Muscle layer of duodenum (tissue), 2 donors: ENCODE data around the gene MAGEH1.
"Not testable (repeated sequence)": the region's sequence is repeated elsewhere in the genome, so short reads cannot be mapped to it uniquely, and the experiment has no call there.

Experiments
- H3K27ac ChIP-seq: one replicate; pipeline ENCODE4 v1.7.0; 2013; ENCODE audit warnings: mild to moderate bottlenecking, low read length
- H3K27me3 ChIP-seq: one replicate; pipeline ENCODE4 v1.7.0; 2013; ENCODE audit warnings: low read depth, mild to moderate bottlenecking, control low read depth, low read length
- H3K36me3 ChIP-seq, 2 donors: one replicate each; pipeline ENCODE4 v1.7.0; 2013; ENCODE audit warnings: low read length in 2 of 2, control low read depth in 1 of 2, mild to moderate bottlenecking in 1 of 2; ENCODE audit not compliant: insufficient read depth in 2 of 2, control insufficient read depth in 1 of 2
- H3K4me1 ChIP-seq, 2 donors: one replicate each; pipeline ENCODE4 v1.7.0; 2013; ENCODE audit warnings: low read length in 2 of 2, mild to moderate bottlenecking in 2 of 2, control low read depth in 1 of 2, moderate library complexity in 1 of 2; ENCODE audit not compliant: insufficient read depth in 2 of 2, control insufficient read depth in 1 of 2
- H3K4me3 ChIP-seq, 2 donors: one replicate each; pipeline ENCODE4 v1.7.0; 2013; ENCODE audit warnings: low read length in 2 of 2, low read depth in 1 of 2, mild to moderate bottlenecking in 1 of 2
- H3K9me3 ChIP-seq, 2 donors: one replicate each; pipeline ENCODE4 v1.7.0; 2013; ENCODE audit warnings: low read length in 2 of 2, control low read depth in 1 of 2, mild to moderate bottlenecking in 1 of 2; ENCODE audit not compliant: control insufficient read depth in 1 of 2
- donor health status: healthy.

MAGEH1 gene

DNA sequence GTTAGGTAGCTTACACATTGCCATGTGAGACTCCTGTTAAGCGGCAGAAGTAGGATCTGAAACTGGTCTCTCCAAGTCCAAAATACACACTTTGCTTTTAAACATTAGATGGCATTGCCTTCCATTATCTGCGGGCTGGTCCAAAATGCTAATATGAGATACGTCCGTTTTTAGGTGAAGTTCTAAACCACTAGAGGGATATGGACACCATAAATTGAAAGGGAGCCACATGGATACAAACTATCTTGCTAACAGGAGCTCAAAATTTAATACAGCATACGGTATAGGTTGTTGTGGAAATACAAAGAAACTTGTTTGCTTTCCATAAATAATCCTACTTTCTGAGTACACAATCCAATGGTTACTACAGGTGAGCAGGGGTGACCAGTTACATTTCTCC, 13.9 kb downstream of the MAGEH1 start:
- H3K9me3 ChIP-seq, H3K27me3 ChIP-seq, H3K4me3 ChIP-seq, H3K36me3 ChIP-seq, H3K4me1 ChIP-seq, H3K27ac ChIP-seq: not testable (repeated sequence)

DNA sequence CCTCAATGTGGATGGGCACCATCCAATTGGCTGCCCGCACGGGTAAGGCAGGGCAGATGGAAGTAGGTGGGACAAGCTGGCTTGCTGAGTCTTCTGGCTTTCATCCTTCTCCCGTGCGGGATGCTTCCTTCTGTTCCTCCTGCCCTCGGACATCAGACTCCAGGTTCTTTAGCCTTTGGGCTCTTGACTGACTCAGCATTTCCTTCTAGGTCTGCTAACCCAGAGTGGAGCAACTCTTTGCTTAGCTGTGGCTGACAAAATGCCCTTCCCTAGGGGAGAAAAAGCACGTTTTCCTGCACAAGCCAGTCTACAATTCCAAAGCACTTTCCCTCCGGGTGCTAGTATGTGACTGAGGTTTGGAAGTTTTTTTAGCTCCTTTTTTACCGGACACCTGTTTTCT, 28.0 kb downstream of the MAGEH1 start:
- not testable (repeated sequence) for H3K27me3 ChIP-seq, H3K4me1 ChIP-seq, H3K4me3 ChIP-seq, H3K9me3 ChIP-seq, H3K27ac ChIP-seq, H3K36me3 ChIP-seq

DNA sequence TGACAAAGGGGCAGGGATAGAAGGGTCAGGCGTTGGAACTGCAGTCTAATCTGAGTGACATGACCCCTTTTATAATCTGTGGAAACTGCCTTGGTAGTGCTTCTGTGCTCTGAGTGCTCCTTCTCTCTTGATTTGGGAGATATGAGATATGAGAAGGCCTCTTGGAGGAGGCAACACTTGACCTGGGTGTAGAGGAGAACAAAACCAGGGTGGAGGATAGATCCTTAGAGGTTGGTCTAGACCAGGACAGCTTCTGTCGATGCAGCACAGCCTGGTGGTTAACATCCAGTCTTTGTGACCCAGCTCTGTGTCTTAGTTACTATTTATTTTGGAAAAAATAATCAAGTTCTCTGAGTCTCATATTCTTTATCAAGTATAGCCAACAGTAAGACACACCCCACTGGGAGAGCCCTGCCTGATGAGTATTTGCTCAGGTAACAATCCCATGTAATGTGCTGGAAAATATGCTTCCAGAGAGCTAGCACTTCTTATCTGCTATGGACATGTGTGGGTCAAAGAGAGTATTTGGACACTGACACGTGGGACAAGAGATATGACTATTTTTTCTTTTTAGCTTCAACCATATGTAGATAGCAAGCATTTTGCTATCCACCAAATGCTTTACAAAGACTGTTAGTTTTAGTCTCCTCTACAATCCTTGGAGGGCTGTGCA, 28.6 kb downstream of the MAGEH1 start:
- Histone ChIP-seq H3K4me1 (no peaks in the 10 kb centered on the region), H3K36me3 (no peaks in the 10 kb centered on the region), H3K4me3 (no peak overlapping the region), H3K9me3 (no peaks in the 10 kb centered on the region), H3K27ac (no peak overlapping the region), H3K27me3 (no peaks in the 10 kb centered on the region)

DNA sequence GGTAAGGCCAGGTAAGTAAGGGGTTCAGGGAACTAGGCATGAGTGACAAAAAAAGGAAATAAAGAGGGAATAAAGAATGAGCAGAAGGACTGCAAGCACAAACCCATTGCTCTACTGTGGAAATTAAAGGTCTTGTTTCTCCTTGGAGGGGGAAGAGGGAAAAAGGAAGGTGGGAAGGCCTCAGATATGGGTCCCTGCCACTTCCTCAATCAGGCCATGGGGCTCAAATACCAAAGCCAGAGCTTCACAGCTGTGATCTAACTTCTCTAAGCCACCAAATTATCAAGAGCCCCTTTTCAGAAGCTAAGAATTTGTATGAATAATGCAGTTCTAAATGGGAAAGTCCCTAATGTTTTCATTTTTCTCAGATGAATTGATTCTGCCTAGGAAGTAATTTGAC, 33.0 kb downstream of the MAGEH1 start:
- Histone ChIP-seq H3K4me1 (no peaks in the 10 kb centered on the region), H3K27ac (no peak overlapping the region), H3K27me3 (no peaks in the 10 kb centered on the region), H3K9me3 (no peaks in the 10 kb centered on the region), H3K36me3 (no peaks in the 10 kb centered on the region), H3K4me3 (no peak overlapping the region)

DNA sequence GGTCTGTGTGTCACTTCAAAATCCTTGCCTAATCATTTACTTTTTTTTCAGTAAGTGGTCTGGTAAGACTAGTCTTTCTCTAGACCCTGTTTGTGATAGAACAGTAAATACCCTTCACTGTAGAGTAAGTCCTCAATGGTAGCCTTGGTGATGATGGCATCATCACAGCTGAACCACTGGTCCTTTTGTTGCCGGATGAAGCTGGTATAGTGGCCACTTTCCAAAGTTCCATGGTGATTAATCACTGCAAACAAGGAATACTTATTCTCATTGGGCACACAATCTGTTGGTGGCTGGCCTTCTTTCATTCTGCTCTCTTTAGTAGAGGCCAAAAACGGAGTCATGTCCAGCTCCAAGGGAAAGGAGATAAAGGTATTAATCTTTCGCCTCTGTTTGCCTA, 34.8 kb downstream of the MAGEH1 start:
- Histone ChIP-seq H3K9me3 (no peaks in the 10 kb centered on the region), H3K4me3 (no peak overlapping the region), H3K36me3 (no peaks in the 10 kb centered on the region), H3K4me1 (peaks cover 0 to 3% of the 10 kb centered on the region in 2 donors), H3K27ac (no peak overlapping the region), H3K27me3 (no peaks in the 10 kb centered on the region)

DNA sequence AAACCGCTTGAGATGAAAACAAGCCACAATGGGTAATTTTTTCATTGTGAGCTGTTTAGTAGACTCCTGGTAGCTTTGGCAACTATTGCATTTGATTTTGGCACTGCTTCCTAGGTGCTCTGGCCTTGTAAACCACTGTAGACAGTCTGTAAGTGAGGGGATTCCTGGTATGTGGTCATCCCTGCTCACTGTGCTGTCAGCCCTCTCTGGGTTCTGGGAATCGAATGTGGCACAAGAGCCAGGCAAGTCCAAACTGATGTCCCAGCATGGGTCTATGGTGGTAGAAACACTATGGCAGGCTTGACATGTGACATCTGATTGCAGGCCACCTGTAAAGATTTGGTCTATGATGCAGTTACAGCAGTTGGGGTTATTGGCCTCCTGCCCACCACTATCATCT, 35.2 kb downstream of the MAGEH1 start:
- H3K36me3 ChIP-seq = no peaks in the 10 kb centered on the region
- no peaks in the 10 kb centered on the region for H3K9me3 ChIP-seq
- no peak overlapping the region for H3K4me3 ChIP-seq
- peaks cover 0 to 3% of the 10 kb centered on the region in 2 donors for H3K4me1 ChIP-seq
- no peaks in the 10 kb centered on the region for H3K27me3 ChIP-seq
- no peak overlapping the region for H3K27ac ChIP-seq

DNA sequence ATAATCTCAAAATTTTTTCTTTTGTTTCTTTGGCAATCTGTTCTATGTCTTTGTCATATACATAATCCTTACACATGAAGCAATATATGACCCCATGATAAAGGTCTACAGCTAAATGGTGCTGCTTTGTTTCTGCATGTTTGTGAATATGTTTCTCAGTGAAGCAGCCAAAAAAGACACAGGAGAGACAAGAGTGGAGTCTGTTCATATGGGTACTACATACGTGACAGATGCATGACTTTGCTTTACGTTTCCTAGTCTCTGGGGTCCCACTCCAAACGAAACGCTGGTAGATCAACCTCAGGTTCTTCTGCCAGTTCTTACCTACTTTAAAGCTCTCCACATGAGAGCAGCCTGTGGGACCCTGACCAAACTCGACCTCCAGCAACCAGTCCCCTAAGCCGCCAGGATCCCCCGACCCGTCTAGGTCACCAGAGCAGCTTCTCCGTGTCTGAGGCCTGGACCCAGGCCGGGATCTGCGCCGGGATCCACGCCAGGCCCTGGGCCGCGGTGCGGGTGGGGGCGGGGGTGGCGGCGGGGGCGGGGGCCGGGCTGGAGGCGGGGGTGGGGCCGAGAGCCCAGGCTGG, 36.2 kb downstream of the MAGEH1 start:
- H3K4me3 ChIP-seq = peak overlapping the region in 1 of 2 donors; percentile 78
- no peaks in the 10 kb centered on the region for H3K27me3 ChIP-seq
- H3K27ac ChIP-seq = peak overlapping the region; percentile 31

DNA sequence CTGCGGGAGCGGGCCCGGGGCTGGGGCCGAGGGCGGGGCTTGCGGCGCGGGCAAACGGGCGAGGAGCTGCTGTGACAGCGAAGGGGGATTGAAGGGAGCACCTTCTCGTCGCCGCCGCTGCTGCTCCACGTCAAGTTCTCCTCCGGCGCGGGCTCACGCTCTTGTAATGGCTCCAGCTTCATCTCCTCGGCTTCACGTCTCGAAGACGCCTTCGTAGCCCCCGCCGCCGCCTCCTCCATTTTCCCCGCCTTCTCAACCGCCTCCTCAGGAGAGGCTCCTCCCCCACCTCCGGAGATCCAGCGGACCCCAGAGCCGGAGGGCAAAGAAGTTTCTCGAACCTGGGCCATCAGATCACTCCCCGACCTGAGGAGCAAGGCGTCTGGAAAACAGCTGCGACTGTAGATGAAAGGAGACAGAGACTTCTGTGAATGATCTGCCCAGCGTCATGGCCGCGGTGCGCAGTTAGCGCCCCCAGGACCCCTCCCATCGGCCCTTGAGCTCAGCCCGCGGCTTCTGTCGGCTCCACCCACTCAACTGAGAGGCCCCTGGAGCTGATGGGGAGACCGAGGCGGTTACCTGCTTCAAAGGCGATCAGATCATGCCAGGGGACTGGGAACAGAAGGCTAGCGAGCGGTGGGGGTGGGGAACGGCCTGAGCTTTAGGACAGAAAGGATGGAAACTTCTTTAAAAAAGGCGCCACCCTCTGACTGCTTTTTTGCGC, 36.8 kb downstream of the MAGEH1 start:
- no peaks in the 10 kb centered on the region for H3K27me3 ChIP-seq
- H3K4me3 ChIP-seq = peak overlapping the region; percentile 76 to 78
- no peaks in the 10 kb centered on the region for H3K36me3 ChIP-seq
- peaks cover 0 to 3% of the 10 kb centered on the region in 2 donors for H3K4me1 ChIP-seq
- no peaks in the 10 kb centered on the region for H3K9me3 ChIP-seq
- H3K27ac ChIP-seq = peak overlapping the region; percentile 88

More for the DNA sequence above, 36.2 kb downstream of the MAGEH1 start:
- Histone ChIP-seq H3K36me3 (no peaks in the 10 kb centered on the region), H3K9me3 (no peaks in the 10 kb centered on the region), H3K4me1 (peaks cover 0 to 3% of the 10 kb centered on the region in 2 donors)

DNA sequence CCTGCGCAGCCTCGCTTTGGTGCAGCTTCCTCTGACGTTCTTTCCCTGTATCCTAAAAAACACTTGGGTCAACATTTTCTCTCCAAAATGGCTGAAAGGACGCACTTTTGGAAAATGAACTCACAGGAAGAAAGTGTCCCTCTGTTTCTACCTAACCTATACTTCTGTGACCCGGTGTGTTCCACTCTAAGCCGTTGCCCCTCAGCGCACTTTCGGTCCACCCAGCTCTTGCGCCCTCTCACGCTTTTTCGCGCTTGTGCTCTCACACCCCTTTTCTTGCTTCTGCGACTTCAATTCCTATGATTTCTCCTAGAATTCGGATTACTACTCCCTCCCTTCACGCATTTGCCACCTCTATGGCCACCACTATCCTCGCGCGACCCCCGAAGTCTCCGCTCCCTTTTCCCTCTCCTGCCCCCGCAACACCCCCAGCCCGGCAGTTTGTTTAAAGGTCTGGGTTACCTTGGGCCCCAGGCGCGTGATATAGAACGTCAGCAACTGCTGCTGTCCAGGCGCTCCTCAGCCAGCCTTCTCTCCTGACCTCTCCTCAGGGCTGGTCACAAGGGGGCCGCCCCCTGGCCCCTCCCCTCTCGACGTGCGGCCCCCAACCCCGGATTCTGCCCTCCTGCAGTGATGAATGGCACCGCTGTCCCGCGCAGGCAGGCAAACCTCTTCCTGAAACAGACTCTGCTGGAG, 37.5 kb downstream of the MAGEH1 start, which contains the start of gene USP51:
Gene USP51, minus strand, starts transcription at position 535 of the 696 bp plus-strand sequence. CDS start 909 bp downstream, outside the sequence.
- H3K36me3 ChIP-seq = no peaks in the 10 kb centered on the region
- no peaks in the 10 kb centered on the region for H3K9me3 ChIP-seq
- no peaks in the 10 kb centered on the region for H3K27me3 ChIP-seq
- H3K4me3 ChIP-seq = peak within 1 kb of the TSS; percentile 76 to 78
- H3K4me1 ChIP-seq = peaks cover 0 to 3% of the 10 kb centered on the region in 2 donors
- H3K27ac ChIP-seq = peak within 1 kb of the TSS; percentile 88

DNA sequence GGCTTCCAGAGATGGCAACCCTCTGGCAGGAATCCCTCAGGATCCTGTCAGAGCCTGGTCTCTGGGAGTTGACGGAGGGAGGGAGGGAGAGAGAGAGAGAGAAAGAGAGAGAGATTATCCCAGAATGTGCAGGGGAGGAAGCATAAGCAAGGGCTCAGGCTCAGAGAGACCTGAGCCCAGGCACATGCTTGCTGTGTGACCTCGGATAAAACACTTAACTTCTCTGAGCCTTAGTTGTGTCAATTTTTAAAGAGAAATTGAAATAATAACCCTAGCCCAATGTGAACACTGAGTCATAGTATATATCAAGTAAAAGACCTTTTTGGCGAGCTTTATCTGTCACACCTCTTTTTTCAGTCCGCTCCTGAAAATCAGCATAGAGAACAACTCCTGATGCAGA, 38.2 kb downstream of the MAGEH1 start:
- H3K4me1 ChIP-seq = peaks cover 0 to 3% of the 10 kb centered on the region in 2 donors
- H3K36me3 ChIP-seq = no peaks in the 10 kb centered on the region
- no peaks in the 10 kb centered on the region for H3K9me3 ChIP-seq
- no peaks in the 10 kb centered on the region for H3K27me3 ChIP-seq
- H3K4me3 ChIP-seq = peak overlapping the region; percentile 33 to 78
- H3K27ac ChIP-seq = peak overlapping the region; percentile 88

DNA sequence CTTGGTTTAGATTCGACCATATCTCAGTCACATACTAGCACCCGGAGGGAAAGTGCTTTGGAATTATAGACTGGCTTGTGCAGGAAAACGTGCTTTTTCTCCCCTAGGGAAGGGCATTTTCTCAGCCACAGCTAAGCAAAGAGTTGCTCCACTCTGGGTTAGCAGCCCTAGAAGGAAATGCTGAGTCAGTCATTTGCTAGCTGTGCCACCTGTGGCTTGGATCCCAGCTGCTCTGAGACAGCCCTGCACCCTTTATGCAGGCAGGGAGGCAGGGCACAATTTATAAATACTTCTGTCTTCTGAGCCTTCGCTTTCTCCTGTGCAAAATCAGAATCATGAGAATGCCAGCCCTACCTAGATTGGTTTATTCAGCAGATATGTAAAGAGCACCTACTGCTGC, 39.0 kb downstream of the MAGEH1 start:
- Histone ChIP-seq H3K4me1 (peaks cover 0 to 3% of the 10 kb centered on the region in 2 donors), H3K27me3 (no peaks in the 10 kb centered on the region), H3K36me3 (no peaks in the 10 kb centered on the region), H3K27ac (no peak overlapping the region), H3K9me3 (no peaks in the 10 kb centered on the region), H3K4me3 (no peak overlapping the region)
